Breast epithelium (tissue), 3 donors: Measurements from ENCODE around the gene EFTUD2.

ENCODE experiments used
- POLR2A ChIP-seq: fragments of 450-650 bp; IDR thresholded peaks from one replicate; pipeline ENCODE4 v1.6.1; 2016; ENCODE audit warnings: antibody characterized with exemption, mild to moderate bottlenecking, moderate library complexity
- POLR2AphosphoS5 ChIP-seq, 3 donors: sonication (generic); formaldehyde crosslinking; IDR thresholded peaks; one replicate each; pipeline ENCODE4 v1.6.1; 2017; ENCODE audit warnings: antibody characterized with exemption in 3 of 3
- TF ChIP-seq, protein P1 (sequence below), 3 donors: fragments of 450-650 bp; IDR thresholded peaks; one replicate each; pipeline ENCODE4 v1.5.1; 2016 to 2017; ENCODE audit warnings: antibody characterized with exemption in 3 of 3, mild to moderate bottlenecking in 3 of 3, moderate library complexity in 3 of 3

DNA sequence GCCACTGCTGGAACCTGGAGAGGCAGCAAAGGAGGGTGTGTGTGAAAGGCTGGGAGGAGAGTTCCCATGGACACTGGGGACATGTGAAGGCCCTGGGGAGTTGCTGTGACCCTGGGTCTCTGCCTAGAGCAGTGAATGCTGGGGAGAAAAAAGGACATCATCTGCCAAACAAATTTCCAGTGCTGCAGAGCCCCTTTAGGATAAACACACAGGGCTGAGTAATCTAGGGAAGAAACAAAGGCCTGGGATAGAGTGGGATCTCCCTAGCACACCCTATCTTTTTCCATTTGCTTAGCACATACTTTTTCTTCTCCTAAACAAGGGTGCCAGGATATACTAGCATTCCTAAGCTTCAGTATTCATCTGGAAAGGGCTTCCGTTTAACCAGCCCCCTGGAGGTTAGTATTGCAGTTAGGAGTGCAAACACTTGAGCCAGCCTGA lies 54.8 kb downstream of the EFTUD2 start:
- TF ChIP-seq, protein P1, sequence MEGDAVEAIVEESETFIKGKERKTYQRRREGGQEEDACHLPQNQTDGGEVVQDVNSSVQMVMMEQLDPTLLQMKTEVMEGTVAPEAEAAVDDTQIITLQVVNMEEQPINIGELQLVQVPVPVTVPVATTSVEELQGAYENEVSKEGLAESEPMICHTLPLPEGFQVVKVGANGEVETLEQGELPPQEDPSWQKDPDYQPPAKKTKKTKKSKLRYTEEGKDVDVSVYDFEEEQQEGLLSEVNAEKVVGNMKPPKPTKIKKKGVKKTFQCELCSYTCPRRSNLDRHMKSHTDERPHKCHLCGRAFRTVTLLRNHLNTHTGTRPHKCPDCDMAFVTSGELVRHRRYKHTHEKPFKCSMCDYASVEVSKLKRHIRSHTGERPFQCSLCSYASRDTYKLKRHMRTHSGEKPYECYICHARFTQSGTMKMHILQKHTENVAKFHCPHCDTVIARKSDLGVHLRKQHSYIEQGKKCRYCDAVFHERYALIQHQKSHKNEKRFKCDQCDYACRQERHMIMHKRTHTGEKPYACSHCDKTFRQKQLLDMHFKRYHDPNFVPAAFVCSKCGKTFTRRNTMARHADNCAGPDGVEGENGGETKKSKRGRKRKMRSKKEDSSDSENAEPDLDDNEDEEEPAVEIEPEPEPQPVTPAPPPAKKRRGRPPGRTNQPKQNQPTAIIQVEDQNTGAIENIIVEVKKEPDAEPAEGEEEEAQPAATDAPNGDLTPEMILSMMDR (IDR thresholded peaks at IDR 0.05), result no peak
- TF ChIP-seq POLR2A (no peak), POLR2AphosphoS5 (IDR thresholded peaks at IDR 0.05) (no peak)
